ENCODE results near the gene CAD.

- no peak for TF ChIP-seq CTCF (IDR thresholded peaks at IDR 0.05)
- TF ChIP-seq POLR2A (IDR thresholded peaks at IDR 0.05) = no peak
Observed at GRCh38 chr2:27222407-27222806, 5.2 kb downstream of the CAD start.

Data from uterus (tissue), 2 donors.